GM23248 (cell line): ENCODE results near the gene MBD2. TPM values are rescaled to one million over a fixed set of nuclear protein-coding genes. Genes with fewer than 3 reads are reported as not detected.

Experiments
- DNase-seq: peaks from one replicate; pipeline ENCODE4 v3.0.0-alpha.2; 2015
- H2AFZ ChIP-seq: fragments of 200-600 bp; sonication (generic); 2 replicates; pipeline ENCODE4 v1.6.1; 2016; ENCODE audit warnings: antibody characterized with exemption
- H3F3A ChIP-seq: fragments of 200-600 bp; sonication (generic); 2 replicates; pipeline ENCODE4 v1.6.1; 2016; ENCODE audit warnings: mild to moderate bottlenecking, antibody characterized with exemption, mixed run types; ENCODE audit not compliant: insufficient read depth
- H3K27ac ChIP-seq: fragments of 200-600 bp; sonication (generic); 2 replicates; pipeline ENCODE4 v1.5.1; 2016; ENCODE audit warnings: mild to moderate bottlenecking
- H3K27me3 ChIP-seq: fragments of 200-600 bp; sonication (generic); replicated peaks from 2 replicates; pipeline ENCODE4 v1.6.1; 2016; ENCODE audit warnings: mild to moderate bottlenecking; ENCODE audit not compliant: insufficient read depth
- H3K36me3 ChIP-seq: fragments of 200-600 bp; sonication (generic); 2 replicates; pipeline ENCODE4 v1.6.1; 2016; ENCODE audit warnings: low read depth, mild to moderate bottlenecking
- H3K4me1 ChIP-seq: fragments of 200-600 bp; sonication (generic); 2 replicates; pipeline ENCODE4 v1.6.1; 2016; ENCODE audit warnings: mild to moderate bottlenecking; ENCODE audit not compliant: insufficient read depth
- H3K4me2 ChIP-seq: fragments of 200-600 bp; sonication (generic); one replicate; pipeline ENCODE4 v1.6.1; 2016; ENCODE audit warnings: mild to moderate bottlenecking; ENCODE audit not compliant: unreplicated experiment
- H3K4me3 ChIP-seq: fragments of 200-600 bp; sonication (generic); 2 replicates; pipeline ENCODE4 v1.5.1; 2016; ENCODE audit warnings: mild to moderate bottlenecking
- H3K79me2 ChIP-seq: fragments of 200-600 bp; sonication (generic); 2 replicates; pipeline ENCODE4 v1.6.1; 2016; ENCODE audit warnings: mild to moderate bottlenecking; ENCODE audit not compliant: insufficient read depth
- H3K9ac ChIP-seq: fragments of 200-600 bp; sonication (generic); 2 replicates; pipeline ENCODE4 v1.6.1; 2016; ENCODE audit warnings: mild to moderate bottlenecking
- H3K9me2 ChIP-seq: fragments of 200-600 bp; sonication (generic); 2 replicates; pipeline ENCODE4 v1.6.1; 2016; ENCODE audit warnings: mixed run types, mild to moderate bottlenecking, moderate library complexity; ENCODE audit not compliant: insufficient read depth
- H3K9me3 ChIP-seq: fragments of 200-600 bp; sonication (generic); one replicate; pipeline ENCODE4 v1.6.1; 2017; ENCODE audit warnings: low read depth
- H4K20me1 ChIP-seq: fragments of 200-600 bp; sonication (generic); 2 replicates; pipeline ENCODE4 v1.6.0; 2016; ENCODE audit not compliant: insufficient read depth
- EZH2 ChIP-seq: fragments of 200-600 bp; sonication (generic); IDR thresholded peaks from 2 replicates; pipeline ENCODE4 v1.6.1; 2018; ENCODE audit warnings: antibody characterized with exemption, mild to moderate bottlenecking; ENCODE audit not compliant: insufficient read depth, poor library complexity, severe bottlenecking
- EZH2phosphoT487 ChIP-seq: fragments of 200-600 bp; sonication (generic); IDR thresholded peaks from 2 replicates; pipeline ENCODE4 v1.6.1; 2018; ENCODE audit warnings: antibody characterized with exemption, moderate library complexity, mild to moderate bottlenecking, low read depth; ENCODE audit not compliant: insufficient read depth
- WGBS, 2 experiments: methylation state at CpG; one replicate each; pipeline ENCODE4 v1.1.6; 2015 to 2017; ENCODE audit warnings: low lambda C conversion rate in 2 of 2, low coverage in 1 of 2; ENCODE audit errors: missing lambda C conversion rate in 2 of 2; 5-methylcytosine and 5-hydroxymethylcytosine counted together
- in situ Hi-C: fragments of 300-500 bp; cut with MboI; formaldehyde crosslinking; loops from 2 replicates; pipeline ENCODE4 v1.15.0; 2020
- polyA plus RNA-seq: library from polyadenylated mRNA; unstranded; fragments of >200 nt; fragmentation: Nextera tagmentation; extraction: Ambion mirVana; gene quantifications from 2 replicates; pipeline ENCODE4 v1.2.1, GENCODE V29; 2016
- total RNA-seq: library from RNA; depleted of rRNA; stranded (reverse); fragments of >200 nt; shearing (Covaris generic); gene quantifications from 2 replicates; pipeline ENCODE4 v1.2.3, GENCODE V29; 2014

MBD2 gene
- total and polyA plus RNA-seq, 2 experiments from 2014 or later = 9.5 to 27.2 TPM

DNA sequence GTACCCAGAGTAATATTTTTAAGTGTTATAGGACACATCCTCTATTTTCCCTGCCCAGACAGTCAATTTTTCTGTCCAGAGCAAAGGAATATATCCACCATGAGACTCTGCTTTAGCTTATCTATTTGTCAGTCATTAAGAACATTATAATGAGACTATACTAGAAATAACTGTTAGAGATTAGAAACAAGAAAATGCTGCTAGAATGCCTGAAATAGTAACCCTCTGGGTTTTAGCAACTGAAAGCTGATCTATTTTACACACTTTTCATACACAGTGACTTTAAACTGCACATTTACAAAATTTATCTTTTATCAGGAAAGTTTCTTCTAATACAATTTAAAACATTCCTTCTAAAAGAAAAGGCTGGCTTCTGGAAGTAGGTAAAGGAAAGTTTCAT is 39.6 kb downstream of the MBD2 start:
- H3K27me3 ChIP-seq = no peaks in the 10 kb centered on the region
- H3K27ac ChIP-seq = no peak overlapping the region
- peaks cover 31% of the 10 kb centered on the region for H3K36me3 ChIP-seq
- TF ChIP-seq EZH2phosphoT487 = no peak
- TF ChIP-seq EZH2 = no peak
- H3F3A ChIP-seq = 0 out of 2 replicates have a peak, but pooled peaks cover 5% of the 10 kb centered on the region
- H3K4me2 ChIP-seq = no peak overlapping the region
- in situ Hi-C loops = no loop called here
- H3K4me1 ChIP-seq = peaks cover 7% of the 10 kb centered on the region
- no peaks in the 10 kb centered on the region for H4K20me1 ChIP-seq
- no peaks in the 10 kb centered on the region for H3K9me2 ChIP-seq
- no peak overlapping the region for H3K9ac ChIP-seq
- no peak overlapping the region for H3K4me3 ChIP-seq
- peaks cover 96% of the 10 kb centered on the region for H3K79me2 ChIP-seq
- H3K9me3 ChIP-seq = no peaks in the 10 kb centered on the region
- no peak overlapping the region for H2AFZ ChIP-seq
- no peak for DNase-seq

DNA sequence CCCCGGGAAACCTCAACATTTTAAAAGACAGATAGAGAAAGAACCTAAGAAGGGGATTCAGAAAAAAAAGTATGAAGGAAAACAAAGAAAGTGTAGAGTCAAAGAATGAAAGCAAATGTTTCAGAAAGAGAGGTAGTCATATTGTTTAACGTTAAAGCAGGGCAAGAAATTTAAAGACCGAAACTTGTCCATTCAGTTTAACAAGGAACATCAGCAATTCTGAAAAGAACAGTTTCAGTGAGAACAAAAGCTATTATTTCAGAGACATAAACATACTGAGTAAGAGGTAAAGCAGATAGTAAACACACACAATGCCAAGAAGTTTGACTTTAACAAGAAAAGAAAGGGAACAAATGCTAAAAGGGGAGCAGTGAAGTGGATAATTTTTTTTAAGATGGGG is 41.1 kb downstream of the MBD2 start:
- H3K36me3 ChIP-seq = peaks cover 36% of the 10 kb centered on the region
- in situ Hi-C loops = no loop called here
- no peak overlapping the region for H2AFZ ChIP-seq
- no peak for DNase-seq
- no peaks in the 10 kb centered on the region for H4K20me1 ChIP-seq
- no peak overlapping the region for H3K27ac ChIP-seq
- no peaks in the 10 kb centered on the region for H3K9me3 ChIP-seq
- TF ChIP-seq EZH2 (no peak), EZH2phosphoT487 (no peak)
- no peak overlapping the region for H3K9ac ChIP-seq
- H3K4me2 ChIP-seq = no peak overlapping the region
- peaks cover 96% of the 10 kb centered on the region for H3K79me2 ChIP-seq
- peaks cover 7% of the 10 kb centered on the region for H3K4me1 ChIP-seq
- H3F3A ChIP-seq = 0 out of 2 replicates have a peak, but pooled peaks cover 5% of the 10 kb centered on the region
- H3K9me2 ChIP-seq = no peaks in the 10 kb centered on the region
- WGBS, 2 experiments = 80 to 87% methylated on average over 3 of the region's 3 CpGs
- no peak overlapping the region for H3K4me3 ChIP-seq
- H3K27me3 ChIP-seq = no peaks in the 10 kb centered on the region

DNA sequence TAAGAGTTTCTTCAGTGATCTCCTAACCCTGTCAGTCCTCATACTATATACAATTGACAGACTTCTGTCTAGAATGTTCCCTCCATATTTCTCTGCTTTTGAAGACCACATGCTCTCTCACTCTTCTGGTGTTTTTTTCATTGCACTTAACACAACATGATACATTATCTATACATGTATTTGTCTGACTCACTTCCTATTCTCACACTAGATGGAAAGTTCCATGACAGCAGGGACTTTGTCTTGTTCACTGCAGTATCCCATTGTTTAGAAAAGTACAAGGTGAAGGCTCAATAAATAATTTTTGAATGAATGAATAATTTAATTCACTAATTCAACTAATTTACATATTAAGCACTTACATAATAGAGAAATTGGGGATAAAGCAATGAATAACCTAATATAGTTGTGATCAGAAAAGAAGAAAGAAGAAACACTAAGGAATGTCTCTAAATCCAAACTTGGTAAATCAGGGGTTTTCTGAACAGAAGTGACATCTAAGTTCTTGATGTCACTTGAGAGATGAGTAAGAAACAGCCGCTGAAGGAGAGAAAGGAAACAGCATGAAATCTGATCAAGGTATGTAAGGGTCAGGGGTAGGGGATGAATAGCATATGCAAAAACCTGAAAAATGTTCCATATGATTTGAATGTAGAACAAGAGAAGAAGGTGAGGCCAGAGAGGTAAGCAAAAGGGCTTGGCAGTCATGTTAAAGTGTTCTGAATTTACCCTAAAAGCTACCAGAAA is 42.4 kb downstream of the MBD2 start:
- no peak overlapping the region for H2AFZ ChIP-seq
- no peaks in the 10 kb centered on the region for H4K20me1 ChIP-seq
- no peak for TF ChIP-seq EZH2phosphoT487
- no peak for TF ChIP-seq EZH2
- H3K27ac ChIP-seq = no peak overlapping the region
- WGBS, 2 experiments = 96 to 97% methylated on average over 1 of the region's 1 CpG
- DNase-seq = peak; percentile 31
- H3F3A ChIP-seq = 0 out of 2 replicates have a peak, but pooled peaks cover 5% of the 10 kb centered on the region
- H3K27me3 ChIP-seq = no peaks in the 10 kb centered on the region
- no peak overlapping the region for H3K4me3 ChIP-seq
- H3K79me2 ChIP-seq = peaks cover 98% of the 10 kb centered on the region
- in situ Hi-C loops = no loop called here
- H3K4me2 ChIP-seq = no peak overlapping the region
- no peaks in the 10 kb centered on the region for H3K9me3 ChIP-seq
- H3K36me3 ChIP-seq = peaks cover 25% of the 10 kb centered on the region; the same call in 1 of the 2 replicates
- peaks cover 7% of the 10 kb centered on the region for H3K4me1 ChIP-seq
- H3K9me2 ChIP-seq = no peaks in the 10 kb centered on the region
- H3K9ac ChIP-seq = no peak overlapping the region

DNA sequence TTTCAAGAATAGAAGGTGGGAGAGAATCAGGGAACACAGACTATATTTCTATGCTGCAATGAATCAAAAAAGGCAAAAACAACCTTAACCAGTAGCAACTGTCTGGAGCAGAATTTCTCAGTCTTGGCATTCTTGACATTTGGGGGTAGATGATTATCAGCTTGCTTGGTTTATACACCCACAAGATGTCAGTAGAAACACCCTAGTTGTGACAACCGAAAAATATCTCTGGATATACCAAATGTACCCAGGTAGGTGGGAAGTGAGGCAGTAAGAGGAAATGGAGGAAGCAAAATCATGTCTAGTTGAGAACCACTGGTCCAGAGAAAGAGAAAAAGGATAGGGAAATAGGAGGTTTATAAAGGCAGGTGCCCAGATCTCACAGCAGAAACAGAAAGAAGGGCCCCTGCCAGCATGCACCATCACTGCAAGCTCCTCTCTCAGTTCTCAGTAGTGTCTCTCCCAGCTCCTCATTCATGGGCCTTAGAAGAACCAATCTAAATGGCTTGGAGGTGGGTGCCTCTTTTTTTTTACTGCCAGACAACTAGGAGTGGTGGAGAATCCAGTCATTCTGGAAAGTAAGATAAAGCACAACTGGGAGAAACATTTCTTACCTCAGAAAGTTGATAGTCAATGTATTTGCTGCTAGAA is 50.4 kb downstream of the MBD2 start:
- H3K4me1 ChIP-seq = peaks cover 20% of the 10 kb centered on the region
- H3K36me3 ChIP-seq = 0 out of 2 replicates have a peak, but pooled peaks cover 8% of the 10 kb centered on the region
- peaks cover 99% of the 10 kb centered on the region for H3K79me2 ChIP-seq
- 100% methylated on average over 1 of the region's 1 CpG for WGBS, 2 experiments
- H3K4me3 ChIP-seq = no peak overlapping the region
- no peaks in the 10 kb centered on the region for H4K20me1 ChIP-seq
- no peak overlapping the region for H3K4me2 ChIP-seq
- DNase-seq = no peak
- H3K9ac ChIP-seq = no peak overlapping the region
- in situ Hi-C loops = no loop called here
- no peaks in the 10 kb centered on the region for H3K9me2 ChIP-seq
- no peak overlapping the region for H3K27ac ChIP-seq
- no peak for TF ChIP-seq EZH2
- TF ChIP-seq EZH2phosphoT487 = no peak
- H3F3A ChIP-seq = peaks cover 15% of the 10 kb centered on the region; the same call in 1 of the 2 replicates
- H3K27me3 ChIP-seq = no peaks in the 10 kb centered on the region
- H3K9me3 ChIP-seq = no peaks in the 10 kb centered on the region
- H2AFZ ChIP-seq = no peak overlapping the region
